AG04450 (cell line): ENCODE data around the gene HGD. TPM values are rescaled to one million over a fixed set of nuclear protein-coding genes. Genes with fewer than 3 reads are reported as not detected.

ENCODE experiments used
- CTCF ChIA-PET: fragments of 300-600, 350-600 bp; formaldehyde crosslinking; extraction: SDS; loops from one replicate; lab custom pipeline; 2022; ENCODE audit warnings: antibody characterized with exemption, inconsistent platforms; lab: Charles Lee
- POLR2A ChIA-PET: fragments of 350-600 bp; formaldehyde crosslinking; extraction: SDS; loops from one replicate; lab custom pipeline; 2021; ENCODE audit warnings: antibody characterized with exemption, inconsistent platforms; lab: Yijun Ruan, JAX
- DNase-seq: peaks from one replicate; pipeline ENCODE4 v3.0.0-alpha.2; 2011; ENCODE audit warnings: low read depth, low spot score
- H3K27ac ChIP-seq: one replicate; pipeline ENCODE4 v1.5.1; 2012; ENCODE audit warnings: low read depth, low read length, control low read depth
- H3K27me3 ChIP-seq: one replicate; pipeline ENCODE4 v1.6.0; 2012; ENCODE audit warnings: low read length; ENCODE audit not compliant: control insufficient read depth, insufficient read depth
- H3K4me3 ChIP-seq: 2 replicates; pipeline ENCODE4 v1.5.1; 2011; ENCODE audit warnings: mild to moderate bottlenecking, low read depth, low read length, control low read depth
- H3K9me3 ChIP-seq: 2 replicates; pipeline ENCODE4 v1.5.1; 2012; ENCODE audit warnings: low read length; ENCODE audit not compliant: control insufficient read depth, insufficient read depth
- CTCF ChIP-seq: IDR thresholded peaks from 2 replicates; pipeline ENCODE4 v1.5.1; 2011; ENCODE audit warnings: low read depth, low read length, control low read depth, inconsistent platforms
- polyA plus RNA-seq: library from polyadenylated mRNA; depleted of rRNA; stranded (reverse); fragments of >200 nt; gene quantifications from 2 replicates; pipeline ENCODE4 v1.2.3, GENCODE V29; 2011

Gene HGD
- polyA plus RNA-seq, 1 experiment, result 0.14 TPM

- POLR2A ChIA-PET, result no interaction called here
- no peak for DNase-seq
- H3K4me3 ChIP-seq, result no peak overlapping the region
- no peaks in the 10 kb centered on the region for H3K9me3 ChIP-seq
- CTCF ChIA-PET, result no interaction called here
- H3K27me3 ChIP-seq, result no peaks in the 10 kb centered on the region
- TF ChIP-seq CTCF, result no peak
- no peak overlapping the region for H3K27ac ChIP-seq
These were observed 31.2 kb upstream of the HGD start for GRCh38 chr3:120713262-120713661.

GRCh38 chr3:120710369-120710768 lies 28.3 kb upstream of the HGD start:
- no peak overlapping the region for H3K27ac ChIP-seq
- ChIA-PET CTCF (no interaction called here), POLR2A (no interaction called here)
- H3K4me3 ChIP-seq, result no peak overlapping the region
- no peak for TF ChIP-seq CTCF
- DNase-seq, result no peak
- H3K9me3 ChIP-seq, result no peaks in the 10 kb centered on the region
- H3K27me3 ChIP-seq, result no peaks in the 10 kb centered on the region

- CTCF ChIA-PET, result no interaction called here
- Histone ChIP-seq H3K27me3 (no peaks in the 10 kb centered on the region), H3K27ac (no peak overlapping the region), H3K9me3 (no peaks in the 10 kb centered on the region), H3K4me3 (no peak overlapping the region)
- TF ChIP-seq CTCF, result no peak
- no peak for DNase-seq
- POLR2A ChIA-PET, result no interaction called here
These were observed 26.4 kb upstream of the HGD start for GRCh38 chr3:120708408-120708807.

GRCh38 chr3:120706950-120707349 lies 24.9 kb upstream of the HGD start:
- Histone ChIP-seq H3K27ac (no peak overlapping the region), H3K4me3 (no peak overlapping the region), H3K9me3 (no peaks in the 10 kb centered on the region), H3K27me3 (no peaks in the 10 kb centered on the region)
- ChIA-PET POLR2A (interaction anchor here (0.6 to 1.1 kb wide), 2 partner anchors 111 to 840 kb away, joined by 3 read pairs; partner anchors contain the start of gene NDUFB4), CTCF (interaction anchor here (0.5 to 1.1 kb wide), 2 partner anchors 11 to 139 kb away, joined by 3 to 4 read pairs; no protein-coding TSS in a partner anchor)
- TF ChIP-seq CTCF, result no peak
- DNase-seq, result no peak

- Histone ChIP-seq H3K4me3 (no peak overlapping the region), H3K27me3 (no peaks in the 10 kb centered on the region), H3K27ac (no peak overlapping the region), H3K9me3 (no peaks in the 10 kb centered on the region)
- CTCF ChIA-PET, result interaction anchor here (0.9 to 1.1 kb wide), 2 partner anchors 89 to 138 kb away, joined by 3 to 4 read pairs; no protein-coding TSS in a partner anchor
- POLR2A ChIA-PET, result interaction anchor here (1.1 kb wide), 1 partner anchor 110 kb away, joined by 3 read pairs; the partner anchor contains the start of gene NDUFB4
- DNase-seq, result no peak
- TF ChIP-seq CTCF, result no peak
These were observed 24.0 kb upstream of the HGD start for GRCh38 chr3:120705884-120706582.
